Urothelium cell line (cell line): ENCODE results near the gene ICAM5.

Experiments
- DNase-seq: peaks from one replicate; pipeline ENCODE4 v3.0.0; 2011; ENCODE audit warnings: low spot score, mixed read lengths
- FAIRE-seq: peaks from 2 replicates; lab custom pipeline; 2011; peaks lifted over from hg19 to GRCh38; lab: Jason Lieb, UNC

The ICAM5 gene

GRCh38 chr19:10290357-10290875 lies 664 bp downstream of the ICAM5 start:
- no peak for DNase-seq
- FAIRE-seq, result no peak

DNA sequence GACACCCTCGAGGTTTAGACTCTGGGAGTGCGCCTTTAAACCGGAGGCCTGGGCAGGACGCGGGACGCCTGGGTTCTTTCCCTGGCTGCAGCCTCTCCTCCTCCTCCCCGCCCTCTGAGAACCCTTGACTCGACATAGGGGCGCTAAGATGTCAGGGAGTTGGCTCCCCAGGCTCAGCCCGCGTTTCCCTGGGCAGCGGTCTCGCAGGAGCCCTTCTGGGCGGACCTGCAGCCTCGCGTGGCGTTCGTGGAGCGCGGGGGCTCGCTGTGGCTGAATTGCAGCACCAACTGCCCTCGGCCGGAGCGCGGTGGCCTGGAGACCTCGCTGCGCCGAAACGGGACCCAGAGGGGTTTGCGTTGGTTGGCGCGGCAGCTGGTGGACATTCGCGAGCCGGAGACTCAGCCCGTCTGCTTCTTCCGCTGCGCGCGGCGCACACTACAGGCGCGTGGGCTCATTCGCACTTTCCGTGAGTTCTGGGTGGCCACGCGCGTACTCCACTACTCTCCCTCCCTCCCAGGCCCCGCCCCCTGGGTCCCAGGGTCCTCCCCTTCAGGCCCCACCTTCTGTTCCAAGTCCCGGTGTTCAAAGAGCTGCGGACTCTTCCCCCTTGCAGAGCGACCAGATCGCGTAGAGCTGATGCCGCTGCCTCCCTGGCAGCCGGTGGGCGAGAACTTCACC lies 1.3 kb downstream of the ICAM5 start:
- no peak for DNase-seq
- no peak for FAIRE-seq

GRCh38 chr19:10291554-10292205 lies 1.9 kb downstream of the ICAM5 start:
- no peak for FAIRE-seq
- no peak for DNase-seq

- DNase-seq (no peak), FAIRE-seq (no peak)
These were observed 2.5 kb downstream of the ICAM5 start for GRCh38 chr19:10292206-10292788.

DNA sequence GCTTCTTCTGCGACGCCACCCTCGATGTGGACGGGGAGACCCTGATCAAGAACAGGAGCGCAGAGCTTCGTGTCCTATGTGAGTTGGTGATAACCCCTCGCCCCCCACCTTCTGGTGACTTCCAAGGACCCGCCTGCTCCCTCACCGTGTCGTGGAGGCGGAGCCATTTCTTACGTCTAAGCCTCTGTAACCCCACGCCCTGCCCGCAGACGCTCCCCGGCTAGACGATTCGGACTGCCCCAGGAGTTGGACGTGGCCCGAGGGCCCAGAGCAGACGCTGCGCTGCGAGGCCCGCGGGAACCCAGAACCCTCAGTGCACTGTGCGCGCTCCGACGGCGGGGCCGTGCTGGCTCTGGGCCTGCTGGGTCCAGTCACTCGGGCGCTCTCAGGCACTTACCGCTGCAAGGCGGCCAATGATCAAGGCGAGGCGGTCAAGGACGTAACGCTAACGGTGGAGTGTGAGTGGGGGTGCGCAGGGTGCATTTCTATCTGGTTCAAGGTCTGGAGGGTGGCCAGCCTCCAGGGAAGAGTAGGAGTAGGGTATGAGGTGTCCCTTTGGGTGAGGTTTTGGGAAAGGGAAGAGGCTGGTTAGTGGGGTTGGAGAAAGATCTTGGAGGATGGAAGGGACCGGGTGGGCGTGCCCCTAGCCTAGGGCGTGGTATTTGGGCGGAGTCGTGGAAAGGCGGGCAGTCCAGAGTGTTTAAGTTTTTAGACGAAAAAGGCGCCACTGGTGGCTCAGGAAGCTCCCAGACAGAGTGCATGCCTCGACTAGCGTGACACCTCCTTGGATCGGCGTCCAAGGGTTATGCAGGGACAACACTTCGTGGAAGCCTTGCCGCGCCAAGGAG lies 3.3 kb downstream of the ICAM5 start:
- FAIRE-seq (no peak), DNase-seq (no peak)

DNA sequence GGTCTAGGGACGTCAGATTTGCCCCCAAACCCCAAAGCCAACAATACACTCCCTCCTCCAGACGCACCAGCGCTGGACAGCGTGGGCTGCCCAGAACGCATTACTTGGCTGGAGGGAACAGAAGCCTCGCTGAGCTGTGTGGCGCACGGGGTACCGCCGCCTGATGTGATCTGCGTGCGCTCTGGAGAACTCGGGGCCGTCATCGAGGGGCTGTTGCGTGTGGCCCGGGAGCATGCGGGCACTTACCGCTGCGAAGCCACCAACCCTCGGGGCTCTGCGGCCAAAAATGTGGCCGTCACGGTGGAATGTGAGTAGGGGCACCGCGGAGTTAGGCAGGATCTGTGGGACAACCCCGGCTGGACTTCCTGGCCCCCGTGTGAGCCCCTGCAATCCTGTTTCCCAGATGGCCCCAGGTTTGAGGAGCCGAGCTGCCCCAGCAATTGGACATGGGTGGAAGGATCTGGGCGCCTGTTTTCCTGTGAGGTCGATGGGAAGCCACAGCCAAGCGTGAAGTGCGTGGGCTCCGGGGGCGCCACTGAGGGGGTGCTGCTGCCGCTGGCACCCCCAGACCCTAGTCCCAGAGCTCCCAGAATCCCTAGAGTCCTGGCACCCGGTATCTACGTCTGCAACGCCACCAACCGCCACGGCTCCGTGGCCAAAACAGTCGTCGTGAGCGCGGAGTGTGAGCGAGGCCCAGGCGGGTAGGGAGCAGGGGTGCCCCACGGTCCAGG lies 4.0 kb downstream of the ICAM5 start:
- no peak for DNase-seq
- no peak for FAIRE-seq

GRCh38 chr19:10294368-10294697 lies 4.6 kb downstream of the ICAM5 start:
- FAIRE-seq (no peak), DNase-seq (no peak)

GRCh38 chr19:10295305-10295846 lies 5.6 kb downstream of the ICAM5 start:
- no peak for FAIRE-seq
- DNase-seq, result no peak

DNA sequence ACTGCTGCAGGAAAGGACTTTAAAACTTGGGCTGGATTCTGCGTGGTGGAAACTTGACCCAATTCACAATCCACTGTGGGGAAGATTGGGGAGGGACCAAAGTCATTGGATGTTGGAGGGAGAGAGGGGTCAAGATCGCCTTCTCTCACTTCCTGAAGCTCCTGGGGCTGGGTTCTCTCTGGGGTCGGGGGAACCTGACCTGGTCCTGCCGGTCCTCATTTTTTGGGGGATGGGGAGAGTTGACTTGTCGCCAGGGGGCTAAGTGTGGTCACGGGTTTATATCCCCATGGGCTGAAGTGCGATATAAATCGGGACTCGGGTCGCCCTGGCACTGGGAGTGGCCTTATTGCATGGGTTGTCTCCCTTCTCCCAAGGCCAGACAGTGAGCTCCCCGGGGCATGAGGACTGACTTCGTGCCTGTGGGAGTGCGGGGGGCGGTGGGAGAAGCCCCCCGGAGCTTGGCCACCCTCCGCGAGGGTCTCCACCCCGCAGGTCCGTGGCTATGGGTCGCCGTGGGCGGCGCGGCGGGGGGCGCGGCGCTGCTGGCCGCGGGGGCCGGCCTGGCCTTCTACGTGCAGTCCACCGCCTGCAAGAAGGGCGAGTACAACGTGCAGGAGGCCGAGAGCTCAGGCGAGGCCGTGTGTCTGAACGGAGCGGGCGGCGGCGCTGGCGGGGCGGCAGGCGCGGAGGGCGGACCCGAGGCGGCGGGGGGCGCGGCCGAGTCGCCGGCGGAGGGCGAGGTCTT lies 6.3 kb downstream of the ICAM5 start:
- DNase-seq (no peak), FAIRE-seq (no peak)

GRCh38 chr19:10299545-10300458 lies 10.1 kb downstream of the ICAM5 start:
- FAIRE-seq, result no peak
- no peak for DNase-seq

GRCh38 chr19:10305139-10305806 lies 15.5 kb downstream of the ICAM5 start:
- FAIRE-seq (no peak), DNase-seq (no peak)

GRCh38 chr19:10306327-10306726 lies 16.6 kb downstream of the ICAM5 start:
- FAIRE-seq (no peak), DNase-seq (no peak)

DNA sequence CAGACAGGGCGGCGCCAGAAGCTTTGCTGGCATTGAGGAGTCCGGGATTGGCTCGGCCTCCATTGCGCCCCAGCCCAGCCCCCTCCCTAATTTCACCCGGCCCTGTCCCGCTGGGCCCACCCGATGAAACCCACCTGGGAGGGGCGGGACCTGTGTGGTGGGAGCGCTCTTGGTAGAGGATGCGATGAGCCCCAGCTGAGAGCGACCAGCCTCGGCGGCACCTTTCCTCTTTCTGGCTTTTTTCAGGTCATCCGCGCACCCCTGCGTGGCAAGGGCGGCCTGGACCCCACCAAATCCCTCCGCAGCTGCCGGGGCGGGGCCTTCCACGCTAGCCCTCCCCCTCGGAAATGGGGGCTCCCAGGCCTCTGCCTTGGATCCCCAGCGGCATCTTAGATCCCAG lies 19.7 kb downstream of the ICAM5 start, which contains the start of gene ZGLP1:
Gene ZGLP1, minus strand, starts transcription at position 393 of the 400 bp plus-strand sequence.
- no peak for DNase-seq
- no peak for FAIRE-seq

GRCh38 chr19:10315335-10316214 lies 25.8 kb downstream of the ICAM5 start, which contains the start of gene FDX2:
TSS of gene FDX2 (minus strand) at chr19:10316015. CDS start at chr19:10315996, 19 bp downstream.
- peak; percentile 85 for DNase-seq
- FAIRE-seq, result no peak

DNA sequence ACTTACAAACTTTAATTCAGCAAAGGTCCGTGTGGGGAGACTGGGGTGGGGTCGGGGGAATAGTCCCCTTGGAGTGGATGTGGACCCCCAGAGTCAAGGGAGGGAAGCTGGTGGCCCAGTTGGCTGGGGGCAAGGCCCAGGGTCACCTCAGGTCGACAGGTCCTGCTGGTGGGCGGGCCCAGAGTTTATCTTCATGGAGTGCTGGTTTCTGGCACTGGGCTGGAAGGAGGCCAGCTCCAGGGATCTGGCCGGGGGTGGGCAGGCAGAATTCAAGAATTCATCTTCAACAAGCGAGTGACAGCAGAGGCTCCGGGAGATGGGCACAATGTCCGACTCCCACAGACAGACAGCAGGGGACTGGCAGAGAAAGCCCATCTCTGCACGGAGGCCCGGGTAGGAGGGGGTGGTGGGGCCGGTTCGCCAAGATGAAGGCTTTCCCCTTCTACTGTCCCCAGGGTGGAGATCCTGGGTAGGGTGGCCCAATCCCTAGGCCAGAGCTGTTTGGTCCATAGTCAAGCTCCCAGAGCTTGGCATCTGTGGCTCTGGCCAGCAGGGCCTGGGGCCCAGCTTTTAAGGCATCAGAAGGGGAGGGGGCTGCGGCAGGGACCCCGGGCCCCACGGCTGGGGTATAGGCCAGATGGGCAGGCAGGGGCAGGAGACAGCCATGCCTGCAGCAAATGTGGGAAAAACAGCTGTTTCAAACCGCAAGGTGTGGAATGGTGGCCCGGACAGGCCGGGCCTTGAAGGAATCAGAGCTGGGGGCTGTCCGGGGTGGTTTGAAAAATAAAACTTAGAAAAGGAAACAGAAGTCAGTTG lies 26.7 kb downstream of the ICAM5 start:
- no peak for FAIRE-seq
- no peak for DNase-seq
